Suprapubic skin (tissue), 4 donors: Measurements from ENCODE around the gene FRMPD4.

Source experiments
- CTCF ChIP-seq, 2 donors: fragments of 200-600 bp in 1 of 2; fragments of 450-650 bp in 1 of 2; sonication (generic) in 1 of 2; IDR thresholded peaks; one replicate each; pipeline ENCODE4 v1.5.1; 2016 to 2019; ENCODE audit warnings: antibody characterized with exemption in 2 of 2, mild to moderate bottlenecking in 1 of 2, moderate library complexity in 1 of 2
- EP300 ChIP-seq: sonication (generic); formaldehyde crosslinking; IDR thresholded peaks from one replicate; pipeline ENCODE4 v1.6.1; 2017; ENCODE audit warnings: antibody characterized with exemption
- POLR2A ChIP-seq, 2 donors: fragments of 450-650 bp; IDR thresholded peaks; one replicate each; pipeline ENCODE4 v1.6.1; 2017; ENCODE audit warnings: antibody characterized with exemption in 2 of 2, mild to moderate bottlenecking in 2 of 2, moderate library complexity in 2 of 2
- POLR2AphosphoS5 ChIP-seq, 3 donors: sonication (generic); formaldehyde crosslinking; IDR thresholded peaks; one replicate each; pipeline ENCODE4 v1.6.1; 2017; ENCODE audit warnings: antibody characterized with exemption in 3 of 3

GRCh38 chrX:12241026-12241425 lies 102.8 kb downstream of the FRMPD4 start:
- TF ChIP-seq CTCF (IDR thresholded peaks at IDR 0.05) (no peak), POLR2A (IDR thresholded peaks at IDR 0.05) (no peak), POLR2AphosphoS5 (IDR thresholded peaks at IDR 0.05) (no peak), EP300 (no peak)
